ENCODE measurements around the gene MYLK4. TPM values are rescaled to one million over a fixed set of nuclear protein-coding genes. Genes with fewer than 3 reads are reported as not detected.

MYLK4 gene
- total and polyA plus RNA-seq, 2 experiments from 2014 or later: 0.29 to 0.43 TPM

DNA sequence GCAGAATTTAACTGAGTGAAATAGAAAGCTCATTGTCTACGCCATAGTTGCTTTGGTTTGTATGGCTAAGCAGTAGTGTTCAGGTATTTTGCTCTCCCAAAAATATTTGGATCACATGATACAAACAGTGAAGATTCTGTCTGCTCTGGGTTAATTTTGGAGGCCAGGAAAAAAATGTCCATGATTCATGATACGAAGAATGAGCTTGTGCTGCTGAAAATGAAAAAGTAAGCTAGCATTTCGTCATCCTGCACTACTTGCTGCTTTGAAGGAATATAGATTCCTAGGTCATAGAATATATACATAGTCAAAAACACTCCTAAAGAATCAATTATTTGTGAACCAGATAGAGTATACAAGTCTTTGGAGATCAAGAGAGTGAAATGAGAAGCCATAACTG, 22.7 kb upstream of the MYLK4 start:
- H3K4me1 ChIP-seq (ENCODE audit: insufficient read depth): peaks cover 15% of the 10 kb centered on the region
- no peak overlapping the region for H2AFZ ChIP-seq
- peaks cover 100% of the 10 kb centered on the region for H3K79me2 ChIP-seq
- no peaks in the 10 kb centered on the region for H3K9me2 ChIP-seq (replicated peaks; ENCODE audit: insufficient read depth)
- TF ChIP-seq CTCF (IDR thresholded peaks at IDR 0.05; ENCODE audit: poor library complexity): no peak
- TF ChIP-seq EZH2 (IDR thresholded peaks at IDR 0.05; ENCODE audit: borderline replicate concordance): no peak
- TF ChIP-seq EZH2phosphoT487 (IDR thresholded peaks at IDR 0.05; ENCODE audit: low read depth, severe bottlenecking, unreplicated experiment): no peak
- peaks cover 33% of the 10 kb centered on the region for H4K20me1 ChIP-seq (ENCODE audit: insufficient read depth, poor library complexity, severe bottlenecking)
- H3K27me3 ChIP-seq: no peaks in the 10 kb centered on the region
- no peak for DNase-seq (ENCODE audit: low spot score)
- H3K27ac ChIP-seq: no peak overlapping the region
- WGBS (ENCODE audit: low lambda C conversion rate, missing lambda C conversion rate): 67% methylated on average over 3 of the region's 3 CpGs
- H3K4me2 ChIP-seq: no peak overlapping the region
- no peak overlapping the region for H3K4me3 ChIP-seq
- no peaks in the 10 kb centered on the region for H3K36me3 ChIP-seq (replicated peaks; ENCODE audit: insufficient read depth, low read depth)
- no peaks in the 10 kb centered on the region for H3K9me3 ChIP-seq (ENCODE audit: low read depth)

- Histone ChIP-seq H3K27me3 (no peaks in the 10 kb centered on the region), H4K20me1 (ENCODE audit: insufficient read depth, poor library complexity, severe bottlenecking) (peaks cover 36% of the 10 kb centered on the region), H3K79me2 (peaks cover 100% of the 10 kb centered on the region), H3K9me3 (ENCODE audit: low read depth) (no peaks in the 10 kb centered on the region), H3K4me1 (ENCODE audit: insufficient read depth) (peaks cover 21% of the 10 kb centered on the region), H3K4me3 (no peak overlapping the region), H3K27ac (no peak overlapping the region), H2AFZ (no peak overlapping the region), H3K36me3 (replicated peaks; ENCODE audit: insufficient read depth, low read depth) (no peaks in the 10 kb centered on the region), H3K9me2 (replicated peaks; ENCODE audit: insufficient read depth) (no peaks in the 10 kb centered on the region), H3K4me2 (no peak overlapping the region)
- no peak for DNase-seq (ENCODE audit: low spot score)
- 94% methylated on average over 3 of the region's 3 CpGs for WGBS (ENCODE audit: low lambda C conversion rate, missing lambda C conversion rate)
- no peak for TF ChIP-seq EZH2phosphoT487 (IDR thresholded peaks at IDR 0.05; ENCODE audit: low read depth, severe bottlenecking, unreplicated experiment)
- no peak for TF ChIP-seq EZH2 (IDR thresholded peaks at IDR 0.05; ENCODE audit: borderline replicate concordance)
- no peak for TF ChIP-seq CTCF (IDR thresholded peaks at IDR 0.05; ENCODE audit: poor library complexity)
Measured at GRCh38 chr6:2772840-2773239, 22.1 kb upstream of the MYLK4 start.

- H3K9me3 ChIP-seq (ENCODE audit: low read depth): no peaks in the 10 kb centered on the region
- H4K20me1 ChIP-seq (ENCODE audit: insufficient read depth, poor library complexity, severe bottlenecking): peaks cover 42% of the 10 kb centered on the region
- no peaks in the 10 kb centered on the region for H3K27me3 ChIP-seq
- H3K36me3 ChIP-seq (replicated peaks; ENCODE audit: insufficient read depth, low read depth): no peaks in the 10 kb centered on the region
- 67% methylated on average over 4 of the region's 4 CpGs for WGBS (ENCODE audit: low lambda C conversion rate, missing lambda C conversion rate)
- no peak overlapping the region for H3K4me2 ChIP-seq
- no peak overlapping the region for H3K27ac ChIP-seq
- no peak for DNase-seq (ENCODE audit: low spot score)
- H2AFZ ChIP-seq: no peak overlapping the region
- H3K9me2 ChIP-seq (replicated peaks; ENCODE audit: insufficient read depth): no peaks in the 10 kb centered on the region
- H3K4me1 ChIP-seq (ENCODE audit: insufficient read depth): peaks cover 28% of the 10 kb centered on the region
- TF ChIP-seq CTCF (IDR thresholded peaks at IDR 0.05; ENCODE audit: poor library complexity): no peak
- no peak for TF ChIP-seq EZH2 (IDR thresholded peaks at IDR 0.05; ENCODE audit: borderline replicate concordance)
- no peak for TF ChIP-seq EZH2phosphoT487 (IDR thresholded peaks at IDR 0.05; ENCODE audit: low read depth, severe bottlenecking, unreplicated experiment)
- H3K79me2 ChIP-seq: peaks cover 100% of the 10 kb centered on the region
- no peak overlapping the region for H3K4me3 ChIP-seq
Measured at GRCh38 chr6:2771079-2771478, 20.4 kb upstream of the MYLK4 start.

DNA sequence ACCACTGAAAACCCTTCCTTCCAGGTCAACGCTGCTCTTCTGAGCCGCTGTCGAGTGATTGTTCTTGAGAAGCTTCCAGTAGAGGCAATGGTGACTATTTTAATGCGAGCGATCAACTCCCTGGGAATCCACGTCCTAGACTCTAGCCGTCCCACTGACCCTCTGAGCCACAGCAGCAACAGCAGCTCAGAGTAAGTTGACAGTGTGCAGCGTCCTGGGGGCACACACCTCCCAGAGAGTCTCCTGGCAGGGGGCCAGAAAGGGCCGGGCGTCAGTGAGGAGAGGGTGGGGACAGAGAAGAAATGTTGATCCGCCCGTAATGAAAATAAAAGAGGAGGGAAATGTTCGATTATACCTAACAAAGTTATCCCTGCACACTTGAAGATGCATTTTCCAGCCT, 19.4 kb upstream of the MYLK4 start:
- Histone ChIP-seq H3K79me2 (peaks cover 91% of the 10 kb centered on the region), H3K4me3 (no peak overlapping the region), H2AFZ (no peak overlapping the region), H3K27me3 (no peaks in the 10 kb centered on the region), H3K36me3 (replicated peaks; ENCODE audit: insufficient read depth, low read depth) (no peaks in the 10 kb centered on the region), H3K9me3 (ENCODE audit: low read depth) (no peaks in the 10 kb centered on the region), H4K20me1 (ENCODE audit: insufficient read depth, poor library complexity, severe bottlenecking) (peaks cover 41% of the 10 kb centered on the region), H3K9me2 (replicated peaks; ENCODE audit: insufficient read depth) (no peaks in the 10 kb centered on the region), H3K27ac (no peak overlapping the region), H3K4me2 (peak overlapping the region; percentile 47), H3K4me1 (ENCODE audit: insufficient read depth) (peaks cover 28% of the 10 kb centered on the region)
- no peak for DNase-seq (ENCODE audit: low spot score)
- 55% methylated on average over 13 of the region's 13 CpGs for WGBS (ENCODE audit: low lambda C conversion rate, missing lambda C conversion rate)
- TF ChIP-seq EZH2 (IDR thresholded peaks at IDR 0.05; ENCODE audit: borderline replicate concordance): no peak
- TF ChIP-seq CTCF (IDR thresholded peaks at IDR 0.05; ENCODE audit: poor library complexity): no peak
- no peak for TF ChIP-seq EZH2phosphoT487 (IDR thresholded peaks at IDR 0.05; ENCODE audit: low read depth, severe bottlenecking, unreplicated experiment)
